PC-9 (cell line): ENCODE measurements around the gene PRR5.

ENCODE experiments used
- CTCF ChIP-seq: fragments of 200-600 bp; sonication (generic); conservative IDR thresholded peaks from 2 replicates; pipeline ENCODE4 v1.6.1; 2017; ENCODE audit warnings: mixed run types, antibody characterized with exemption, mild to moderate bottlenecking, moderate library complexity
- EZH2 ChIP-seq: fragments of 200-600 bp; sonication (generic); IDR thresholded peaks from 2 replicates; pipeline ENCODE4 v1.8.0; 2017; ENCODE audit warnings: antibody characterized with exemption, low read depth

GRCh38 chr22:44664149-44664548 is 37.9 kb upstream of the PRR5 start:
- no peak for TF ChIP-seq CTCF
- no peak for TF ChIP-seq EZH2
